ENCODE measurements around the gene RNASEH1.
"Not testable (repeated sequence)": the region's sequence is repeated elsewhere in the genome, so short reads cannot be mapped to it uniquely, and the experiment has no call there.

The RNASEH1 gene

GRCh38 chr2:3584608-3585260 lies 26.6 kb upstream of the RNASEH1 start:
- no peak for DNase-seq (ENCODE audit: low read depth)
- no peak for TF ChIP-seq CTCF (IDR thresholded peaks at IDR 0.05; ENCODE audit: low read depth, low read length, missing control alignments)
- H3K4me3 ChIP-seq (ENCODE audit: low read depth, low read length), result no peak overlapping the region

DNA sequence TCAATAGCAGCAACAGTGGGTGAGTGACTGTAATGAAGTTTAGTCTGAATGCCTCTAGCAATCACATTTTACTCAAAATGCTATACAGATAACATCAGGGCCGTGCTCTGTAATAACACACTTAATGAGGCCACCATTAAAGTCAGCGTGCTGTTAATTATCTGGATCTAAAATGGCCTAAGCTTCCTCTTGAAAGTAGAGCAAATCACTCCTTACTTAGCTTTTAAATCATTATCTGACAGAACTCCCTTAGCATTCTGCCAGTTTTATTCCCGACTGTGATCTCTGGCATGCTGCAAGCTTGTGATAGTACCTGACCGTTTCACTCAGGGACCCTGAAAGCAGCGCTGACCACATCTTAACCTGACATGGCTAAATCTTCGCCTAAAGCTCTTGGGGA lies 25.9 kb upstream of the RNASEH1 start:
- no peak for DNase-seq (ENCODE audit: low read depth)
- no peak overlapping the region for H3K4me3 ChIP-seq (ENCODE audit: low read depth, low read length)
- no peak for TF ChIP-seq CTCF (IDR thresholded peaks at IDR 0.05; ENCODE audit: low read depth, low read length, missing control alignments)

DNA sequence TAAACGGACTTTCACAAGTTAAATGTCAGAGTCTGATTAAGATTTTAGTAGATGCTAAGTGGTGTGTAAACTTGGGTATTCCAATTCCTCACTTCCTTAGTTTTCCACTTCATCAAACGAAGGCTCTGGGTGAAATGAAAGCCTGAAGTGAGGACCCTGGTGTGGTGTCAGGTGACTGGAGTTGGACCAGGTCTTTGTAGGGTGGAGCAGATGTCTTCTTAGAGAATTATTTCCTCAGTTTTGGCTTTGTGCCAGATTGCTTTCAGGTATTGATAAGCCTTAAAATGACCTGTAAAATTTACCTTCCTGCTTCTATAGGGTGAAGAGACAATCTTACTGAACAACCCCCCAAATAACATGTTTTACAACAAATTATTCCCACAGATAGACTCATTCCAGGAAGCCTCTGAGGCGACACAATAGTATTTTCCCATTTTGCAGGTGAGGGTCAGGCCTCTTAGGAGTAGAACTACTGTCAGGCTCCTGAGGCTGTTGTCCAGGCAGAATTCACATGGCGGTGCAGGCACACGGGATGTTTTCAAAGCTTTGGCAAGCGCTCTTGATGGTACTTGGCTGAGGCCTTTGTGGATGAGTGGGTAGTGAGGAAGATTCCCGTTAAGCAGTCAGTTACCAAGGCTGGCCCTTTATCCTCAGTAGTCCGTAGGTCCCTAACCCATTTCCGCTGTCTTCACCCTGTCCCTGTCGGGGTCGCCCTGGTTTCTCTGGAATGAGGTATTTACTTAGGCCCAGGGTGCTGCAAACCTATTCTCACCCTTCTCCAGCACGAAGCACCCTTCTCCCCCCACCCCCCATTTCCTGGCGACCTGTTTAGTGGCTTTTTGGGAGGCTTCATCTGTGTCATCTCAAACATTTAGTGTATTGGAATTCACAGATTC lies 23.5 kb upstream of the RNASEH1 start:
- no peak overlapping the region for H3K4me3 ChIP-seq (ENCODE audit: low read depth, low read length)
- TF ChIP-seq CTCF (IDR thresholded peaks at IDR 0.05; ENCODE audit: low read depth, low read length, missing control alignments), result no peak
- DNase-seq (ENCODE audit: low read depth), result no peak

GRCh38 chr2:3580449-3580848 lies 22.3 kb upstream of the RNASEH1 start:
- H3K4me3 ChIP-seq (ENCODE audit: low read depth, low read length), result no peak overlapping the region
- DNase-seq (ENCODE audit: low read depth), result no peak
- TF ChIP-seq CTCF (IDR thresholded peaks at IDR 0.05; ENCODE audit: low read depth, low read length, missing control alignments), result no peak

GRCh38 chr2:3578987-3579386 lies 20.9 kb upstream of the RNASEH1 start:
- H3K4me3 ChIP-seq (ENCODE audit: low read depth, low read length), result no peak overlapping the region; the same call in 1 of the 2 replicates
- DNase-seq (ENCODE audit: low read depth), result no peak
- TF ChIP-seq CTCF (IDR thresholded peaks at IDR 0.05; ENCODE audit: low read depth, low read length, missing control alignments), result no peak

DNA sequence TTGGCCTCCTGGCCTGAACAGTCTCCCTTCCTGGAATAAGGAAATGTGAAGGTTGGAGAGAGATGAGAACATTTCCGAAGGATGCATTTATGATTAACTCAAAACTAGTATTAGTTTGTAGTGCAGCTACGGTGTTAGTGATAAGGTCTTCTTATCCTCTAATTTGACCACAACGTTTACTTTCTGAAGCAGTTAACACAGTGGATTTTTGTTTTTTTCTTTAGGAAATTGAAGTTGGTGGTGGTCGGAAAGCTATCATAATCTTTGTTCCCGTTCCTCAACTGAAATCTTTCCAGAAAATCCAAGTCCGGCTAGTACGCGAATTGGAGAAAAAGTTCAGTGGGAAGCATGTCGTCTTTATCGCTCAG lies 18.1 kb upstream of the RNASEH1 start:
- not testable (repeated sequence) for DNase-seq (ENCODE audit: low read depth)
- peak overlapping the region; percentile 99 for H3K4me3 ChIP-seq (ENCODE audit: low read depth, low read length)

DNA sequence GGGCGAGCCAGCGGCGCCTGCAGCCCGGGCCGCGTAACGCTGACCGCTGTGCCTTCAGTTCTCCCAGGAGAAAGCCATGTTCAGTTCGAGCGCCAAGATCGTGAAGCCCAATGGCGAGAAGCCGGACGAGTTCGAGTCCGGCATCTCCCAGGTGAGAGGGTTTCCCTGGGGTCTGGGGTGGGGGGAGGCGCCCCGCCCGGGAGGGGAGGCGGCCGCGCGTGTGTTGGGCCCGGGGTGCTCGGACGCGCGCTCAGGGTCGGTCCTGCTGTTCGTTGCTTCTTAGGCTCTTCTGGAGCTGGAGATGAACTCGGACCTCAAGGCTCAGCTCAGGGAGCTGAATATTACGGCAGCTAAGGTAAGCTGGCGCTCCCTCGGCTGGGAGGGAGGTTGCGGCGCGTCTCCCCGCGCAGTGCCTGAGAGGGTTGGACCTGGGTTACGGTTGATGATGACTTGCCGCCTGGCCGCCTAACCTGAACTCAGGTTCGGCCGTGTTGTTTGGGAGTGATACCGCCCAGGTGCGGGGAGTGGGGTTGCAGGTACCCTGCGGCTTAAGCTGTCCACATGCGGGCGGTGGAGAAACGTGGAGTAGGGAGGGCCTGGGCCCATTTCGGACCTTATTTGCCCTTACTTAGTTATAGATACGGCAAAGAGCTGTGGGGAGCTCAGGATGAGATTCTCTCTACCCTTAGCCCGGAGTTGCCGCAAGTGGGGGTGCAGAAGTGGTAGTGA lies 17.6 kb upstream of the RNASEH1 start:
- H3K4me3 ChIP-seq (ENCODE audit: low read depth, low read length), result peak overlapping the region; percentile 99
- TF ChIP-seq CTCF (IDR thresholded peaks at IDR 0.05; ENCODE audit: low read depth, low read length, missing control alignments), result no peak
- DNase-seq (ENCODE audit: low read depth), result no peak

Measured in GM12864 (cell line).